ENCODE data around the gene PEF1. TPM values are rescaled to one million over a fixed set of nuclear protein-coding genes. Genes with fewer than 3 reads are reported as not detected.
A peak's percentile ranks its signal among the peaks of the same experiment; 100 is the strongest.

PEF1 gene
- total and polyA plus RNA-seq, 9 donors = 31.7 to 65.2 (median 58.2) TPM

- peaks cover 7% of the 10 kb centered on the region for H3K4me1 ChIP-seq (ENCODE audit: insufficient read depth)
- H3K9me3 ChIP-seq = no peaks in the 10 kb centered on the region
- TF ChIP-seq EP300 (IDR thresholded peaks at IDR 0.05) (no peak), POLR2A (IDR thresholded peaks at IDR 0.05) (no peak)
- TF ChIP-seq, protein P1, sequence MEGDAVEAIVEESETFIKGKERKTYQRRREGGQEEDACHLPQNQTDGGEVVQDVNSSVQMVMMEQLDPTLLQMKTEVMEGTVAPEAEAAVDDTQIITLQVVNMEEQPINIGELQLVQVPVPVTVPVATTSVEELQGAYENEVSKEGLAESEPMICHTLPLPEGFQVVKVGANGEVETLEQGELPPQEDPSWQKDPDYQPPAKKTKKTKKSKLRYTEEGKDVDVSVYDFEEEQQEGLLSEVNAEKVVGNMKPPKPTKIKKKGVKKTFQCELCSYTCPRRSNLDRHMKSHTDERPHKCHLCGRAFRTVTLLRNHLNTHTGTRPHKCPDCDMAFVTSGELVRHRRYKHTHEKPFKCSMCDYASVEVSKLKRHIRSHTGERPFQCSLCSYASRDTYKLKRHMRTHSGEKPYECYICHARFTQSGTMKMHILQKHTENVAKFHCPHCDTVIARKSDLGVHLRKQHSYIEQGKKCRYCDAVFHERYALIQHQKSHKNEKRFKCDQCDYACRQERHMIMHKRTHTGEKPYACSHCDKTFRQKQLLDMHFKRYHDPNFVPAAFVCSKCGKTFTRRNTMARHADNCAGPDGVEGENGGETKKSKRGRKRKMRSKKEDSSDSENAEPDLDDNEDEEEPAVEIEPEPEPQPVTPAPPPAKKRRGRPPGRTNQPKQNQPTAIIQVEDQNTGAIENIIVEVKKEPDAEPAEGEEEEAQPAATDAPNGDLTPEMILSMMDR (IDR thresholded peaks at IDR 0.05) = no peak
- intact Hi-C loops (cut with DNase I) = loop anchor here in 1 of 4 donors (10.0 kb wide), 1 partner anchor 62 kb away; no protein-coding TSS in a partner anchor
- H3K4me3 ChIP-seq = no peak overlapping the region
- DNase-seq = no peak
- H3K36me3 ChIP-seq = no peaks in the 10 kb centered on the region
- 35 to 46% (median 42%) methylated on average over 2 of the region's 2 CpGs for WGBS, 3 donors
- H3K27ac ChIP-seq = no peak overlapping the region
- no peaks in the 10 kb centered on the region for H3K27me3 ChIP-seq
Observed at GRCh38 chr1:31647106-31647505, 2.4 kb upstream of the PEF1 start.

- TF ChIP-seq POLR2A (IDR thresholded peaks at IDR 0.05) = no peak
- TF ChIP-seq, protein P1 (IDR thresholded peaks at IDR 0.05) = no peak
- no peak for TF ChIP-seq EP300 (IDR thresholded peaks at IDR 0.05)
- intact Hi-C loops (cut with DNase I) = loop anchor here in 1 of 4 donors (10.0 kb wide), 1 partner anchor 62 kb away; no protein-coding TSS in a partner anchor
- Histone ChIP-seq H3K27ac (no peak overlapping the region), H3K9me3 (no peaks in the 10 kb centered on the region), H3K4me3 (no peak overlapping the region), H3K4me1 (ENCODE audit: insufficient read depth) (peaks cover 7% of the 10 kb centered on the region), H3K27me3 (no peaks in the 10 kb centered on the region), H3K36me3 (no peaks in the 10 kb centered on the region)
- WGBS, 3 donors = 95 to 97% (median 97%) methylated on average over 4 of the region's 4 CpGs
- DNase-seq = no peak
Observed at GRCh38 chr1:31646259-31646960, 1.7 kb upstream of the PEF1 start.

DNA sequence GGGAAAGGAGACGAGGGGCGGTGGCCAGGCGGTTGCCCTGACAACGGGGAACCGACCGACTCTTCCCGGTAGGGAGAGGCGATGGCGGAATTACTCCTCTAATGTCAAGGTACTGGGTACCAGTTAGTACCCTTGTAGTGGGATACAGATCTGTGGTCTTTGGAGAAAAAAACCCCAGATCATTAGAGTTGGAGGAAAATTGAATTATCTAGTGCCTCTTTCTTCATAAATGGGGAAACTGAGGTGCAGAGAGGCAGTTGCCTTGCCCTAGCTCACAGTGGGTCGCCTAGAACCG is 545 bp upstream of the PEF1 start:
- Histone ChIP-seq H3K4me1 (ENCODE audit: insufficient read depth) (peaks cover 7% of the 10 kb centered on the region), H3K9me3 (no peaks in the 10 kb centered on the region), H3K36me3 (no peaks in the 10 kb centered on the region), H3K27ac (peak overlapping the region; percentile 91 to 93), H3K4me3 (peak overlapping the region; percentile 91), H3K27me3 (no peaks in the 10 kb centered on the region)
- TF ChIP-seq POLR2A (IDR thresholded peaks at IDR 0.05) (peak; percentile 5), EP300 (IDR thresholded peaks at IDR 0.05) (no peak)
- TF ChIP-seq, protein P1 (IDR thresholded peaks at IDR 0.05) = no peak
- intact Hi-C loops (cut with DNase I) = loop anchor here in 1 of 4 donors (10.0 kb wide), 1 partner anchor 60 kb away; no protein-coding TSS in a partner anchor
- 0 to 1% (median 0%) methylated on average over 11 of the region's 11 CpGs for WGBS, 3 donors
- DNase-seq = no peak

- TF ChIP-seq EP300 (IDR thresholded peaks at IDR 0.05) = no peak
- TF ChIP-seq, protein P1 (IDR thresholded peaks at IDR 0.05) = no peak
- TF ChIP-seq POLR2A (IDR thresholded peaks at IDR 0.05) = no peak
- Histone ChIP-seq H3K4me1 (ENCODE audit: insufficient read depth) (peaks cover 7% of the 10 kb centered on the region), H3K27me3 (no peaks in the 10 kb centered on the region), H3K9me3 (no peaks in the 10 kb centered on the region), H3K4me3 (peak overlapping the region; percentile 91), H3K36me3 (no peaks in the 10 kb centered on the region), H3K27ac (peak overlapping the region; percentile 91 to 93)
- DNase-seq = no peak
- intact Hi-C loops (cut with DNase I) = loop anchor here in 1 of 4 donors (10.0 kb wide), 1 partner anchor 59 kb away; no protein-coding TSS in a partner anchor
- 4 to 5% (median 4%) methylated on average over 18 of the region's 18 CpGs for WGBS, 3 donors
Observed at GRCh38 chr1:31643976-31644559, 608 bp downstream of the PEF1 start.

Measured in ovary (tissue), 9 donors.